Measurements from ENCODE around the gene STYX.
"Not testable (repeated sequence)": the region's sequence is repeated elsewhere in the genome, so short reads cannot be mapped to it uniquely, and the experiment has no call there.

The STYX gene

GRCh38 chr14:52716155-52716554 lies 13.8 kb upstream of the STYX start:
- in situ Hi-C loops (cut with HindIII; ENCODE audit: low pct_ligation_motif_present, low pct_unique_long_range_greater_than_20kb, low sequenced_read_pairs): no loop called here
- no peak for DNase-seq

GRCh38 chr14:52723514-52724359 lies 6.2 kb upstream of the STYX start:
- no peak for DNase-seq
- in situ Hi-C loops (cut with HindIII; ENCODE audit: low pct_ligation_motif_present, low pct_unique_long_range_greater_than_20kb, low sequenced_read_pairs): no loop called here

- DNase-seq: no peak
- in situ Hi-C loops (cut with HindIII; ENCODE audit: low pct_ligation_motif_present, low pct_unique_long_range_greater_than_20kb, low sequenced_read_pairs): no loop called here
Observed at GRCh38 chr14:52724360-52724644, 5.7 kb upstream of the STYX start.

GRCh38 chr14:52727509-52727908 lies 2.5 kb upstream of the STYX start:
- in situ Hi-C loops (cut with HindIII; ENCODE audit: low pct_ligation_motif_present, low pct_unique_long_range_greater_than_20kb, low sequenced_read_pairs); DNase-seq: not testable (repeated sequence)

GRCh38 chr14:52729035-52729434 lies 931 bp upstream of the STYX start:
- in situ Hi-C loops (cut with HindIII; ENCODE audit: low pct_ligation_motif_present, low pct_unique_long_range_greater_than_20kb, low sequenced_read_pairs): not testable (repeated sequence)

GRCh38 chr14:52729585-52729924 lies 411 bp upstream of the STYX start:
- no peak for DNase-seq
- in situ Hi-C loops (cut with HindIII; ENCODE audit: low pct_ligation_motif_present, low pct_unique_long_range_greater_than_20kb, low sequenced_read_pairs): no loop called here

More at GRCh38 chr14:52729035-52729434, 931 bp upstream of the STYX start:
- DNase-seq: not testable (repeated sequence)

GRCh38 chr14:52730709-52731111 lies 744 bp downstream of the STYX start:
- peak; percentile 46 for DNase-seq
- in situ Hi-C loops (cut with HindIII; ENCODE audit: low pct_ligation_motif_present, low pct_unique_long_range_greater_than_20kb, low sequenced_read_pairs): no loop called here

- in situ Hi-C loops (cut with HindIII; ENCODE audit: low pct_ligation_motif_present, low pct_unique_long_range_greater_than_20kb, low sequenced_read_pairs): no loop called here
Observed at GRCh38 chr14:52733824-52734223, 3.9 kb downstream of the STYX start.

GRCh38 chr14:52735921-52736489 lies 6.0 kb downstream of the STYX start:
- no peak for DNase-seq
- in situ Hi-C loops (cut with HindIII; ENCODE audit: low pct_ligation_motif_present, low pct_unique_long_range_greater_than_20kb, low sequenced_read_pairs): no loop called here

More at GRCh38 chr14:52733824-52734223, 3.9 kb downstream of the STYX start:
- no peak for DNase-seq

- no peak for DNase-seq
- in situ Hi-C loops (cut with HindIII; ENCODE audit: low pct_ligation_motif_present, low pct_unique_long_range_greater_than_20kb, low sequenced_read_pairs): no loop called here
Observed at GRCh38 chr14:52738409-52738808, 8.4 kb downstream of the STYX start.

GRCh38 chr14:52740751-52741150 lies 10.8 kb downstream of the STYX start:
- no peak for DNase-seq
- in situ Hi-C loops (cut with HindIII; ENCODE audit: low pct_ligation_motif_present, low pct_unique_long_range_greater_than_20kb, low sequenced_read_pairs): no loop called here

GRCh38 chr14:52741865-52742264 lies 11.9 kb downstream of the STYX start:
- no peak for DNase-seq
- in situ Hi-C loops (cut with HindIII; ENCODE audit: low pct_ligation_motif_present, low pct_unique_long_range_greater_than_20kb, low sequenced_read_pairs): no loop called here

GRCh38 chr14:52748647-52749292 lies 18.8 kb downstream of the STYX start:
- no peak for DNase-seq

GRCh38 chr14:52755607-52756316 lies 25.8 kb downstream of the STYX start:
- DNase-seq: no peak
- in situ Hi-C loops (cut with HindIII; ENCODE audit: low pct_ligation_motif_present, low pct_unique_long_range_greater_than_20kb, low sequenced_read_pairs): no loop called here

More at GRCh38 chr14:52748647-52749292, 18.8 kb downstream of the STYX start:
- in situ Hi-C loops (cut with HindIII; ENCODE audit: low pct_ligation_motif_present, low pct_unique_long_range_greater_than_20kb, low sequenced_read_pairs): no loop called here

- no peak for DNase-seq
- in situ Hi-C loops (cut with HindIII; ENCODE audit: low pct_ligation_motif_present, low pct_unique_long_range_greater_than_20kb, low sequenced_read_pairs): no loop called here
Observed at GRCh38 chr14:52759145-52759544, 29.2 kb downstream of the STYX start.

GRCh38 chr14:52762923-52763322 lies 33.0 kb downstream of the STYX start:
- in situ Hi-C loops (cut with HindIII; ENCODE audit: low pct_ligation_motif_present, low pct_unique_long_range_greater_than_20kb, low sequenced_read_pairs); DNase-seq: not testable (repeated sequence)

GRCh38 chr14:52767058-52767833 lies 37.3 kb downstream of the STYX start:
- DNase-seq: no peak
- in situ Hi-C loops (cut with HindIII; ENCODE audit: low pct_ligation_motif_present, low pct_unique_long_range_greater_than_20kb, low sequenced_read_pairs): no loop called here

- DNase-seq: no peak
- in situ Hi-C loops (cut with HindIII; ENCODE audit: low pct_ligation_motif_present, low pct_unique_long_range_greater_than_20kb, low sequenced_read_pairs): no loop called here
Observed at GRCh38 chr14:52769887-52770286, 39.9 kb downstream of the STYX start.
